Small intestine (tissue), 7 donors: ENCODE data around the gene SMARCA2. TPM values are rescaled to one million over a fixed set of nuclear protein-coding genes. Genes with fewer than 3 reads are reported as not detected.

Source experiments
- DNase-seq, 2 donors: peaks; one replicate each; pipeline versions ENCODE4 v3.0.0 to v3.0.0-alpha.2; 2013
- FAIRE-seq: peaks from 2 replicates; lab custom pipeline; 2012; peaks lifted over from hg19 to GRCh38; lab: Jason Lieb, UNC
- H3K27ac ChIP-seq, 3 donors: one replicate each; pipeline ENCODE4 v1.5.1; 2013; ENCODE audit warnings: low read length in 2 of 3, mild to moderate bottlenecking in 2 of 3, control low read depth in 1 of 3, inconsistent platforms in 1 of 3, low read depth in 1 of 3, moderate library complexity in 1 of 3
- H3K27me3 ChIP-seq, 3 donors: one replicate each; pipeline ENCODE4 v1.6.1; 2013; ENCODE audit warnings: low read length in 3 of 3, inconsistent platforms in 1 of 3; ENCODE audit not compliant: control insufficient read depth in 3 of 3, insufficient read depth in 3 of 3
- H3K36me3 ChIP-seq, 3 donors: one replicate each; pipeline ENCODE4 v1.6.1; 2013; ENCODE audit warnings: low read length in 3 of 3, inconsistent platforms in 1 of 3, low read depth in 1 of 3, mild to moderate bottlenecking in 1 of 3, moderate library complexity in 1 of 3; ENCODE audit not compliant: control insufficient read depth in 3 of 3, insufficient read depth in 2 of 3
- H3K4me1 ChIP-seq, 3 donors: one replicate each; pipeline ENCODE4 v1.6.1; 2013; ENCODE audit warnings: low read length in 2 of 3, inconsistent platforms in 1 of 3, low read depth in 1 of 3, mild to moderate bottlenecking in 1 of 3, moderate library complexity in 1 of 3; ENCODE audit not compliant: control insufficient read depth in 3 of 3, insufficient read depth in 2 of 3
- H3K4me3 ChIP-seq, 3 donors: one replicate each; pipeline ENCODE4 v1.5.1; 2013; ENCODE audit warnings: low read length in 3 of 3, control low read depth in 1 of 3, inconsistent platforms in 1 of 3, low read depth in 1 of 3, mild to moderate bottlenecking in 1 of 3, moderate library complexity in 1 of 3
- H3K9me3 ChIP-seq, 2 donors: one replicate each; pipeline ENCODE4 v1.6.1; 2013; ENCODE audit warnings: low read depth in 1 of 2, low read length in 1 of 2; ENCODE audit not compliant: control insufficient read depth in 2 of 2, insufficient read depth in 1 of 2
- WGBS, 3 donors: extraction: QIAGEN DNeasy Blood & Tissue Kit; methylation state at CpG; one replicate each; pipeline ENCODE4 v1.1.7; 2013; 5-methylcytosine and 5-hydroxymethylcytosine counted together
- polyA plus RNA-seq, 4 donors: library from polyadenylated mRNA; stranded (reverse) in 3 of 4; unstranded in 1 of 4; fragments of 200-250 nt in 3 of 4; fragments of 120-200 nt in 1 of 4; gene quantifications; one replicate each; pipeline versions ENCODE4 v1.2.1 to v1.2.3, GENCODE V29; 2013
- donor health status: healthy with polysubstance abuse.
- donor health status: control.
- donor health status: control.
- donor health status: Bipolar disorder and iron deficiency.
- donor health status: healthy.

Gene SMARCA2
- polyA plus RNA-seq, 4 donors = 28.2 to 58.7 (median 32.5) TPM

- no peaks in the 10 kb centered on the region for H3K9me3 ChIP-seq
- FAIRE-seq (no peak), DNase-seq (peak in 1 of 2 donors; percentile 64)
- no peaks in the 10 kb centered on the region for H3K4me1 ChIP-seq
- no peaks in the 10 kb centered on the region for H3K27me3 ChIP-seq
- peak overlapping the region in 1 of 3 donors; percentile 40 for H3K27ac ChIP-seq
- 63 to 84% (median 76%) methylated on average over 10 of the region's 10 CpGs for WGBS, 3 donors
- peaks cover 4 to 13% (median 6%) of the 10 kb centered on the region in 3 donors for H3K36me3 ChIP-seq
- no peak overlapping the region for H3K4me3 ChIP-seq
These were observed 39.0 kb downstream of the SMARCA2 start for GRCh38 chr9:2053883-2054845.

- no peaks in the 10 kb centered on the region for H3K4me1 ChIP-seq
- FAIRE-seq (no peak), DNase-seq (no peak)
- H3K27ac ChIP-seq = no peak overlapping the region
- H3K36me3 ChIP-seq = peaks cover 4 to 15% (median 6%) of the 10 kb centered on the region in 3 donors
- WGBS, 3 donors = 75 to 85% (median 75%) methylated on average over 6 of the region's 6 CpGs
- no peak overlapping the region for H3K4me3 ChIP-seq
- no peaks in the 10 kb centered on the region for H3K9me3 ChIP-seq
- H3K27me3 ChIP-seq = no peaks in the 10 kb centered on the region
These were observed 40.1 kb downstream of the SMARCA2 start for GRCh38 chr9:2055203-2055658.

GRCh38 chr9:2059274-2059929 is 44.3 kb downstream of the SMARCA2 start:
- 87 to 97% (median 87%) methylated on average over 5 of the region's 5 CpGs for WGBS, 3 donors
- FAIRE-seq = no peak

GRCh38 chr9:2060424-2060823 is 45.3 kb downstream of the SMARCA2 start:
- 88 to 97% (median 92%) methylated on average over 4 of the region's 4 CpGs for WGBS, 3 donors
- no peak for FAIRE-seq

More at GRCh38 chr9:2059274-2059929, 44.3 kb downstream of the SMARCA2 start:
- Histone ChIP-seq H3K36me3 (peaks cover 3 to 19% (median 16%) of the 10 kb centered on the region in 3 donors), H3K9me3 (no peaks in the 10 kb centered on the region), H3K27me3 (no peaks in the 10 kb centered on the region), H3K4me3 (no peak overlapping the region), H3K27ac (no peak overlapping the region), H3K4me1 (no peaks in the 10 kb centered on the region)
- no peak for DNase-seq

GRCh38 chr9:2065704-2066103 is 50.6 kb downstream of the SMARCA2 start:
- 82 to 91% (median 89%) methylated on average over 3 of the region's 3 CpGs for WGBS, 3 donors
- no peaks in the 10 kb centered on the region for H3K4me1 ChIP-seq
- H3K4me3 ChIP-seq = no peak overlapping the region
- H3K9me3 ChIP-seq = no peaks in the 10 kb centered on the region
- no peaks in the 10 kb centered on the region for H3K27me3 ChIP-seq
- H3K36me3 ChIP-seq = peaks cover 0 to 15% (median 10%) of the 10 kb centered on the region in 3 donors
- no peak overlapping the region for H3K27ac ChIP-seq
- FAIRE-seq (no peak), DNase-seq (no peak)

More at GRCh38 chr9:2060424-2060823, 45.3 kb downstream of the SMARCA2 start:
- peaks cover 3 to 19% (median 16%) of the 10 kb centered on the region in 3 donors for H3K36me3 ChIP-seq
- no peak overlapping the region for H3K27ac ChIP-seq
- H3K9me3 ChIP-seq = no peaks in the 10 kb centered on the region
- no peak for DNase-seq
- no peaks in the 10 kb centered on the region for H3K4me1 ChIP-seq
- H3K4me3 ChIP-seq = no peak overlapping the region
- no peaks in the 10 kb centered on the region for H3K27me3 ChIP-seq

GRCh38 chr9:2066312-2067273 is 51.4 kb downstream of the SMARCA2 start:
- H3K4me1 ChIP-seq = no peaks in the 10 kb centered on the region
- H3K27ac ChIP-seq = no peak overlapping the region
- FAIRE-seq (no peak), DNase-seq (peak in 1 of 2 donors; percentile 5)
- H3K4me3 ChIP-seq = no peak overlapping the region
- WGBS, 3 donors = 74 to 81% (median 79%) methylated on average over 8 of the region's 8 CpGs
- no peaks in the 10 kb centered on the region for H3K27me3 ChIP-seq
- H3K36me3 ChIP-seq = peaks cover 2 to 16% (median 10%) of the 10 kb centered on the region in 3 donors
- no peaks in the 10 kb centered on the region for H3K9me3 ChIP-seq

- no peaks in the 10 kb centered on the region for H3K27me3 ChIP-seq
- H3K36me3 ChIP-seq = peaks cover 10 to 36% (median 20%) of the 10 kb centered on the region in 3 donors
- FAIRE-seq (no peak), DNase-seq (no peak)
- no peaks in the 10 kb centered on the region for H3K4me1 ChIP-seq
- H3K27ac ChIP-seq = no peak overlapping the region
- WGBS, 3 donors = 85 to 88% (median 87%) methylated on average over 8 of the region's 8 CpGs
- H3K4me3 ChIP-seq = no peak overlapping the region
- no peaks in the 10 kb centered on the region for H3K9me3 ChIP-seq
These were observed 57.7 kb downstream of the SMARCA2 start for GRCh38 chr9:2072752-2073405.
